BJ (cell line): ENCODE data around the gene GPR34. TPM values are rescaled to one million over a fixed set of nuclear protein-coding genes. Genes with fewer than 3 reads are reported as not detected.

Source experiments
- CTCF ChIA-PET: fragments of 350-600 bp; formaldehyde crosslinking; extraction: SDS; loops from one replicate; lab custom pipeline; 2021; ENCODE audit warnings: antibody characterized with exemption, inconsistent platforms; lab: Yijun Ruan, JAX
- POLR2A ChIA-PET: fragments of 300-600 bp; sonication (Branson Sonifier 250); formaldehyde crosslinking; extraction: SDS; loops from one replicate; lab custom pipeline; 2021; ENCODE audit warnings: antibody characterized with exemption; lab: Charles Lee
- DNase-seq: peaks from one replicate; pipeline ENCODE4 v3.0.0-alpha.2; 2011; ENCODE audit warnings: low read depth
- H3K27me3 ChIP-seq: 2 replicates; pipeline ENCODE4 v1.6.0; 2011; ENCODE audit warnings: low read length; ENCODE audit not compliant: control insufficient read depth, insufficient read depth
- H3K36me3 ChIP-seq: 2 replicates; pipeline ENCODE4 v1.5.1; 2011; ENCODE audit warnings: low read length; ENCODE audit not compliant: control insufficient read depth, insufficient read depth
- H3K4me3 ChIP-seq: 2 replicates; pipeline ENCODE4 v1.5.1; 2011; ENCODE audit warnings: low read depth, mild to moderate bottlenecking, control low read depth, low read length
- CTCF ChIP-seq: IDR thresholded peaks from 2 replicates; pipeline ENCODE4 v1.5.1; 2011; ENCODE audit warnings: low read depth, mild to moderate bottlenecking, control low read depth, inconsistent platforms, low read length, moderate library complexity; ENCODE audit not compliant: insufficient read depth
- polyA plus RNA-seq: library from polyadenylated mRNA; depleted of rRNA; stranded (reverse); fragments of >200 nt; gene quantifications from 2 replicates; pipeline ENCODE4 v1.2.3, GENCODE V29; 2011

The GPR34 gene
- polyA plus RNA-seq, 1 experiment, result not detected

DNA sequence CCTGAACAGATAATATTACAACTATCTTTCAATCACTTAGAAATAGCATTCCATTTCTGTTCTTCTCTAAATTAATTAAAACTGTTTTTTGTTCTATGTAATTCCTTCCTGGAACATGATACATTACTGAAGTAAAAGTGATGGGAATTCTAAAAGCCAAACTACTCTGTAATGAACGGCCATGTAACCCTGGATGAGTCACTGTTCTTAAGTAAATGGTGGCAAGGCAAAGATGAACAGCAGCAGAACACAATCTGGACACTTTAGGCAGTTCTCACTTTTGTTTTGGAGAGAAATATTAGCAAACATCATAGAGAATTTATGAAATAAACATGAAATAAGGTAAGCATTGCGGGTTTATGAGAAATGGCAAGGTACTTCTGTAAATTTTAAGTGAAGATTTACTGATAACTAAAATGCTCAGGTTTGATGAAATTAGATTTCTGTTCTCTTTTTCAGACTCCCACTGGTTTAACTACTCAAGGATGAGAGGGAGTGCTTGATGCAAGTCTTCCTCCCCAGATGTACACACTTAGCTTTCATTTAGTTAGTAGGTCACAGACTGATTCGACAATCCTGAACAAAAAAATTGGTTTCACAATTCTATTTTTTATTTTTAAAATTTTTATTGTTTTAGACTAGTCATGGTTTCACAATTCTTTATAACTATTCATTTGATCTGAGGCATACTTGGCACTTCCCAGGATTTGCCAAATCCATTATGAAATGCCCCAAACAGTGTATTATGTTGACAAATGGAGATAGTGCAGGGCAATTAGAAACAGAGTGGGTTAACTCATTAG lies 34.2 kb downstream of the GPR34 start:
- CTCF ChIA-PET, result no interaction called here
- no peaks in the 10 kb centered on the region for H3K27me3 ChIP-seq
- DNase-seq, result no peak
- no peaks in the 10 kb centered on the region for H3K36me3 ChIP-seq
- no peak for TF ChIP-seq CTCF
- POLR2A ChIA-PET, result no interaction called here
- no peak overlapping the region for H3K4me3 ChIP-seq

GRCh38 chrX:41723826-41724225 lies 35.1 kb downstream of the GPR34 start, which contains the start of gene GPR82:
Gene GPR82, plus strand, starts transcription at chrX:41724181. Its CDS starts 2,846 bp downstream, at chrX:41727027.
- no peak for TF ChIP-seq CTCF
- Histone ChIP-seq H3K27me3 (no peaks in the 10 kb centered on the region), H3K36me3 (no peaks in the 10 kb centered on the region), H3K4me3 (no peak within 1 kb of the TSS)
- ChIA-PET POLR2A (no interaction called here), CTCF (no interaction called here)
- DNase-seq, result no peak

- no peak for TF ChIP-seq CTCF
- H3K36me3 ChIP-seq, result no peaks in the 10 kb centered on the region
- H3K4me3 ChIP-seq, result no peak overlapping the region
- CTCF ChIA-PET, result no interaction called here
- DNase-seq, result no peak
- no peaks in the 10 kb centered on the region for H3K27me3 ChIP-seq
- POLR2A ChIA-PET, result no interaction called here
Measured at GRCh38 chrX:41728125-41728524, 39.4 kb downstream of the GPR34 start.

DNA sequence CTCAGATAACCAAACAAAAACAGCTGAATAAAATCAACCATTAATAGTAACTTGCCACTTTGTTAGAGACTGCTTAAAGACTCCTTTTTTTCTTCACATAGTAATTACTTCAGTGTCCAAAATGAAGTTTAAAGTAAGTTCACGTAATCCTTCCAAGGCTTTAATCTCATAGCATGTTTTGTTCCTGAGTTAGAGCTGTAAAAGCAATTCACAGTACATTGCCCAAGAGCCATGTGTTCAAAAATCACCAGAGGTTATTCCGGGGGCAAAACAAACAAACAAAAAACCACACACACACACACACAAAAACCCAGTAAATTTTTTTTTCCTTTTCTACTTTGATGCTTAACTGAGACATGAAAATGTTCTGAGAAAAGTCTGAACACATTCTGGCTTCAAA lies 41.3 kb downstream of the GPR34 start:
- POLR2A ChIA-PET, result no interaction called here
- CTCF ChIA-PET, result no interaction called here
- TF ChIP-seq CTCF, result no peak
- H3K27me3 ChIP-seq, result no peaks in the 10 kb centered on the region
- no peak overlapping the region for H3K4me3 ChIP-seq
- H3K36me3 ChIP-seq, result no peaks in the 10 kb centered on the region
- peak; percentile 9 for DNase-seq

GRCh38 chrX:41732260-41732659 lies 43.5 kb downstream of the GPR34 start:
- no peak for TF ChIP-seq CTCF
- CTCF ChIA-PET, result no interaction called here

More at GRCh38 chrX:41732260-41732659, 43.5 kb downstream of the GPR34 start:
- no peak for DNase-seq
- Histone ChIP-seq H3K36me3 (no peaks in the 10 kb centered on the region), H3K27me3 (no peaks in the 10 kb centered on the region), H3K4me3 (no peak overlapping the region)
- POLR2A ChIA-PET, result no interaction called here
